Caco-2 (cell line): ENCODE measurements around the gene MECR. TPM values are rescaled to one million over a fixed set of nuclear protein-coding genes. Genes with fewer than 3 reads are reported as not detected.

ENCODE experiments used
- BruUV-seq: library from RNA; stranded (reverse); fragments of 400-500 nt; replicated peaks from 2 replicates; lab custom pipeline; 2021; lab: Mats Ljungman, UMichigan
- CTCF ChIA-PET: fragments of 300-600 bp; sonication (Branson Sonifier 250); formaldehyde crosslinking; loops from one replicate; lab custom pipeline; 2022; ENCODE audit warnings: antibody characterized with exemption; lab: Charles Lee
- POLR2A ChIA-PET: fragments of 300-600 bp; sonication (Branson Sonifier 250); formaldehyde crosslinking; loops from one replicate; lab custom pipeline; 2022; ENCODE audit warnings: antibody characterized with exemption; lab: Charles Lee
- DNase-seq, 2 experiments: peaks; one replicate each; pipeline versions ENCODE4 v3.0.0 to v3.0.0-alpha.2; 2020 to 2022
- H3K27me3 ChIP-seq: replicated peaks from 2 replicates; pipeline ENCODE4 v1.6.0; 2011; ENCODE audit warnings: low read length; ENCODE audit not compliant: control insufficient read depth, insufficient read depth
- H3K36me3 ChIP-seq: 2 replicates; pipeline ENCODE4 v1.5.1; 2011; ENCODE audit warnings: low read length; ENCODE audit not compliant: control insufficient read depth, insufficient read depth
- H3K4me1 ChIP-seq: fragments of 250-450 bp; sonication (Bioruptor Pico); 2 replicates; pipeline ENCODE4 v1.5.1; 2020; ENCODE audit warnings: mild to moderate bottlenecking
- H3K4me3 ChIP-seq: 2 replicates; pipeline ENCODE4 v1.5.1; 2011; ENCODE audit warnings: low read depth, mild to moderate bottlenecking, control low read depth, low read length
- H3K9me3 ChIP-seq: fragments of 250-450 bp; sonication (Bioruptor Pico); 2 replicates; pipeline ENCODE4 v1.5.1; 2020; ENCODE audit warnings: mild to moderate bottlenecking, moderate library complexity
- H3K27ac Mint-ChIP-seq: one replicate; pipeline ENCODE4 v1.8.0; 2022; ENCODE audit warnings: mixed read lengths; ENCODE audit not compliant: unreplicated experiment
- H3K27me3 Mint-ChIP-seq: one replicate; pipeline ENCODE4 v1.8.0; 2022; ENCODE audit warnings: mixed read lengths; ENCODE audit not compliant: insufficient read depth, unreplicated experiment
- H3K36me3 Mint-ChIP-seq: one replicate; pipeline ENCODE4 v1.8.0; 2022; ENCODE audit warnings: mild to moderate bottlenecking, mixed read lengths; ENCODE audit not compliant: insufficient read depth, unreplicated experiment
- H3K4me1 Mint-ChIP-seq: one replicate; pipeline ENCODE4 v1.8.0; 2022; ENCODE audit warnings: low read depth, mixed read lengths; ENCODE audit not compliant: unreplicated experiment
- H3K4me3 Mint-ChIP-seq: one replicate; pipeline ENCODE4 v1.8.0; 2022; ENCODE audit warnings: mild to moderate bottlenecking, moderate library complexity, mixed read lengths; ENCODE audit not compliant: unreplicated experiment
- H3K9me3 Mint-ChIP-seq: one replicate; pipeline ENCODE4 v1.8.0; 2022; ENCODE audit warnings: mixed read lengths; ENCODE audit not compliant: unreplicated experiment
- intact Hi-C: fragments of 100-400 bp; cut with micrococcal nuclease; formaldehyde crosslinking; loops from one replicate; pipeline ENCODE4 v1.10.0; 2022; ENCODE audit not compliant: unreplicated experiment
- total RNA-seq: library from RNA; stranded (reverse); gene quantifications from 2 replicates; pipeline ENCODE4 v1.2.3, GENCODE V29; 2022
- TF ChIP-seq, protein P1 (sequence below), 2 experiments: fragments of 200-600 bp in 1 of 2; IDR thresholded peaks; 1 replicate in 1 of 2; 2 replicates in 1 of 2; pipeline versions ENCODE4 v1.5.1 to v1.8.0; 2011 to 2022; ENCODE audit warnings: antibody characterized with exemption in 1 of 2, control low read depth in 1 of 2, inconsistent platforms in 1 of 2, low read depth in 1 of 2, low read length in 1 of 2, mild to moderate bottlenecking in 1 of 2, moderate library complexity in 1 of 2; ENCODE audit not compliant: insufficient read depth in 1 of 2, severe bottlenecking in 1 of 2, unreplicated experiment in 1 of 2

The MECR gene
- total RNA-seq, 1 experiment from 2014 or later: 23.1 TPM

DNA sequence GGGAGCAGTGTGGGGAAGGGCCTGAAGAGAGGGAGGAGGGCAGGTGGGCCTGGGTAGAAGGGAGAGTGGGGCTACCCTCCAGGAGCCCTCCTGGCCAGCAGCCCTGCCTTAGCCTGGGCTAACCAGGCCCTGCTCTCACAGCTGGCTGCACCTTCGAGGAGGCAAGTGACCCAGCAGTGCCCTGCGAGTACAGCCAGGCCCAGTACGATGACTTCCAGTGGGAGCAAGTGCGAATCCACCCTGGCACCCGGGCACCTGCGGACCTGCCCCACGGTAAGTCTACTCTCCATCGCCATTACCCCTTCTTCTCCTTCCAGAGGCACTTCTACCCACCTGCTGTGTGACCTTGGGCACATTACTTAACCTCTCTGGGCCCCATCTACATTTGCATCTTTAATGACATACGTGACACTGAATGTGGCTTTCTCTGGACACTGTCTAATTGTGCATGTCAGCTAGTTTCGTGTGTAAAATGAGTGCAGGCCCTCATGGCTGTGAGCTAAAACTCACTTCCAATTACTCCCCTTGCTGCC lies 24.5 kb upstream of the MECR start:
- H3K4me3 Mint-ChIP-seq: no peak overlapping the region
- H3K9me3 Mint-ChIP-seq: no peaks in the 10 kb centered on the region
- intact Hi-C loops: no loop called here
- no peak overlapping the region for H3K27ac Mint-ChIP-seq
- no peaks in the 10 kb centered on the region for H3K36me3 ChIP-seq
- no peaks in the 10 kb centered on the region for H3K27me3 Mint-ChIP-seq
- peaks cover 2% of the 10 kb centered on the region for H3K4me1 Mint-ChIP-seq
- TF ChIP-seq, protein P1, sequence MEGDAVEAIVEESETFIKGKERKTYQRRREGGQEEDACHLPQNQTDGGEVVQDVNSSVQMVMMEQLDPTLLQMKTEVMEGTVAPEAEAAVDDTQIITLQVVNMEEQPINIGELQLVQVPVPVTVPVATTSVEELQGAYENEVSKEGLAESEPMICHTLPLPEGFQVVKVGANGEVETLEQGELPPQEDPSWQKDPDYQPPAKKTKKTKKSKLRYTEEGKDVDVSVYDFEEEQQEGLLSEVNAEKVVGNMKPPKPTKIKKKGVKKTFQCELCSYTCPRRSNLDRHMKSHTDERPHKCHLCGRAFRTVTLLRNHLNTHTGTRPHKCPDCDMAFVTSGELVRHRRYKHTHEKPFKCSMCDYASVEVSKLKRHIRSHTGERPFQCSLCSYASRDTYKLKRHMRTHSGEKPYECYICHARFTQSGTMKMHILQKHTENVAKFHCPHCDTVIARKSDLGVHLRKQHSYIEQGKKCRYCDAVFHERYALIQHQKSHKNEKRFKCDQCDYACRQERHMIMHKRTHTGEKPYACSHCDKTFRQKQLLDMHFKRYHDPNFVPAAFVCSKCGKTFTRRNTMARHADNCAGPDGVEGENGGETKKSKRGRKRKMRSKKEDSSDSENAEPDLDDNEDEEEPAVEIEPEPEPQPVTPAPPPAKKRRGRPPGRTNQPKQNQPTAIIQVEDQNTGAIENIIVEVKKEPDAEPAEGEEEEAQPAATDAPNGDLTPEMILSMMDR (IDR thresholded peaks at IDR 0.05; ENCODE audit: insufficient read depth in 1 of 2, low read depth in 1 of 2, low read length in 1 of 2, severe bottlenecking in 1 of 2, unreplicated experiment in 1 of 2): no peak
- BruUV-seq: no TSS peak
- peaks cover under 1% of the 10 kb centered on the region; the same call in 1 of the 2 replicates for H3K4me1 ChIP-seq
- H3K27me3 ChIP-seq: no peaks in the 10 kb centered on the region
- H3K36me3 Mint-ChIP-seq: peaks cover 5% of the 10 kb centered on the region
- DNase-seq: no peak
- ChIA-PET CTCF (no interaction called here), POLR2A (no interaction called here)
- no peaks in the 10 kb centered on the region for H3K9me3 ChIP-seq
- no peak overlapping the region for H3K4me3 ChIP-seq

DNA sequence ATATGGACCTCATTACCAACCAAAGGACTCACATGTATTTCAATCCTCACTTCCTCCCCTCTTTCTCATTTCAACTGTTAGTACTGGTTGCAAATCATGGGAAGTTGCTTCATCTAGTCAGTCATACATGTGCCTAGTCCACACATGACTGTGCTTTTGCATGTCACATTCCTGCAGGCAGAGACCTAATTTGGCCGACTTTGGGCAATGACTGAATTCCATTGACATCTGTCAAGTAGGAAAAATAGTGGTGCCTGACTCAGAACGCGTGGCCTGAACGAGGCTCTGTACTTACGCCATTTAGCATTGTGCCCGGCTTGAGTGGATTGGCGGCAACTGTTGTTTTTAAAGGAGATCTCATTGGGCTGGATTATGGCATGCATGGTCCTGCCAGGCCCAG lies 23.6 kb upstream of the MECR start:
- BruUV-seq: no TSS peak
- Mint-ChIP-seq H3K27me3 (no peaks in the 10 kb centered on the region), H3K27ac (no peak overlapping the region), H3K9me3 (no peaks in the 10 kb centered on the region), H3K4me1 (peaks cover 10% of the 10 kb centered on the region), H3K36me3 (peaks cover 5% of the 10 kb centered on the region), H3K4me3 (no peak overlapping the region)
- no peak for DNase-seq
- intact Hi-C loops: no loop called here
- no peaks in the 10 kb centered on the region for H3K9me3 ChIP-seq
- POLR2A ChIA-PET: no interaction called here
- peaks cover 9% of the 10 kb centered on the region for H3K4me1 ChIP-seq
- TF ChIP-seq, protein P1 (IDR thresholded peaks at IDR 0.05; ENCODE audit: insufficient read depth in 1 of 2, low read depth in 1 of 2, low read length in 1 of 2, severe bottlenecking in 1 of 2, unreplicated experiment in 1 of 2): no peak
- H3K27me3 ChIP-seq: no peaks in the 10 kb centered on the region
- CTCF ChIA-PET: no interaction called here
- H3K36me3 ChIP-seq: no peaks in the 10 kb centered on the region
- H3K4me3 ChIP-seq: no peak overlapping the region

DNA sequence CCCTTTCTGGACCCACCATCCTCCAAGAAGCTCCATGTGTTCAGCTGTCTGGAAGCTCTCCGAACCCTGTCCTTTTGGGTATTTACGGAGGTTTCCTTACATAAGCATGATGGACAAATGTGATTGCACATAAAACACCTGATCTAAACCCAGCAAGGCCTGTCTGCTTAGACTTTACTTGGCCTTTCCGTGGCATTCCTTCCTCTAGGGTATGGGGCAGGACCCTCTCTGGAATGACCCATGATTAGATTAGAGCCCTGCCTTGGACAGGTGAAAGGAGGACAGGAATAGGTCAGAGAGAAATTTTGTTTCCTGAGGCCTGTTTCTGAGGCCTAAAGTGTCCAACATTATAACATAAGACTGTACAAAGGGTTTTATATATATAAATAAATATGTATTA lies 22.4 kb upstream of the MECR start:
- intact Hi-C loops: no loop called here
- Histone ChIP-seq H3K27me3 (no peaks in the 10 kb centered on the region), H3K4me1 (peaks cover 20% of the 10 kb centered on the region), H3K4me3 (no peak overlapping the region), H3K9me3 (no peaks in the 10 kb centered on the region), H3K36me3 (no peaks in the 10 kb centered on the region)
- TF ChIP-seq, protein P1 (IDR thresholded peaks at IDR 0.05; ENCODE audit: insufficient read depth in 1 of 2, low read depth in 1 of 2, low read length in 1 of 2, severe bottlenecking in 1 of 2, unreplicated experiment in 1 of 2): no peak
- ChIA-PET POLR2A (interaction anchor here (0.6 kb wide), 1 partner anchor 216 kb away, joined by 4 read pairs; no protein-coding TSS in a partner anchor), CTCF (no interaction called here)
- Mint-ChIP-seq H3K4me3 (no peak overlapping the region), H3K36me3 (peaks cover 5% of the 10 kb centered on the region), H3K27me3 (no peaks in the 10 kb centered on the region), H3K27ac (no peak overlapping the region), H3K4me1 (peaks cover 10% of the 10 kb centered on the region), H3K9me3 (no peaks in the 10 kb centered on the region)
- no TSS peak for BruUV-seq
- DNase-seq: no peak
